ENCODE results near the gene PLAC8L1.

- TF ChIP-seq CTCF (IDR thresholded peaks at IDR 0.05; ENCODE audit: low read length) (no peak), EZH2 (IDR thresholded peaks at IDR 0.05; ENCODE audit: borderline replicate concordance, low read length) (no peak)
These were observed 34.6 kb downstream of the PLAC8L1 start for GRCh38 chr5:146070746-146071145.
